Hypothalamus (tissue), 51 donors: Measurements from ENCODE around the gene FCRL6.

Source experiments
- DNase-seq, 51 donors: peaks; one replicate each; lab custom pipeline; 2025; lab: John Stamatoyannopoulos, UW

Gene FCRL6

DNA sequence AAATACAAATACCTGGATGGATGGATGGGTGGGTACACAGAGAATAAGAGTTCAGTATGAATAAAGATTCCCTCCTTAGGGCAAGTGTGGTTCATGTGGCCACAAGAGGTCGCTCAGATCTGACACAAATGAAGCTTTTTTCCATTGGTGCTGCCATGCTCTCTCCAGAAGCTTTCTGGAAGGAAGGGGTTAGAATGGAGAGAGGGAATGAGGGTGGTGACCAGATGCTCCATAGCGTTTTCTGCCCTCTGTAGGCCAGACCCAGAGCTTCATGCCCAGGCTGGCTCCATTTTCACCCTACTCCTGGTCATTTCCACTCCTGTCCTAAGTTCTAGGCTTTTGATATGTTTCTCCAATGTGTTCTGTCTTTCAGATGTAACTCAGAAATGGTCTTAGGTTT lies 3.3 kb upstream of the FCRL6 start:
- DNase-seq: peak in 23 of 51 donors; percentile 2 to 65 (median 19)

DNA sequence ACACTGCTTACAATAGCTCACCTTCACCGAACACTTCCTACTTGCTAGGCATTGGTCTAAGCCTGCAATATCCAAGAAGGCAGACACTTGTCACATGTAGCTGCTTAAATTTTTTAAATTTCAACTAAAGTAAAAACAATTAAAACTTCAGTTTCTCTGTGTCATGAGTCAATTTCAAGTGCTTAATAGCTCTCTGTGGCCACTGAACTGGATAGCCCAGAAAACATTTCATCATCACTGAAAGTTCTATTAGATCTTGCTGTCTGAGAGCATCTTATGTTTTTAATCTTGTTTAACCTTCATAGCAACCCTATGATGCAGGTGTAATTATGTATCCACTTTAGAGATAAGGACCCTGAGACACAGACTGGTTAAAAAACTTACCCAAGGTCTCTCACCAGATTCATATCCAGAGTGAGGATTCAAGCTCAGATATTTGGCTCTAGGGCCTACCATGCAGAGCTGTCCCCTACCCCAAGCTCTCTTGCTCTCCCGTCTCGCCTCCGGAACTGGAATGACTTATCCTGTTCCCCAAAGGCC lies 2.6 kb upstream of the FCRL6 start:
- no peak for DNase-seq

DNA sequence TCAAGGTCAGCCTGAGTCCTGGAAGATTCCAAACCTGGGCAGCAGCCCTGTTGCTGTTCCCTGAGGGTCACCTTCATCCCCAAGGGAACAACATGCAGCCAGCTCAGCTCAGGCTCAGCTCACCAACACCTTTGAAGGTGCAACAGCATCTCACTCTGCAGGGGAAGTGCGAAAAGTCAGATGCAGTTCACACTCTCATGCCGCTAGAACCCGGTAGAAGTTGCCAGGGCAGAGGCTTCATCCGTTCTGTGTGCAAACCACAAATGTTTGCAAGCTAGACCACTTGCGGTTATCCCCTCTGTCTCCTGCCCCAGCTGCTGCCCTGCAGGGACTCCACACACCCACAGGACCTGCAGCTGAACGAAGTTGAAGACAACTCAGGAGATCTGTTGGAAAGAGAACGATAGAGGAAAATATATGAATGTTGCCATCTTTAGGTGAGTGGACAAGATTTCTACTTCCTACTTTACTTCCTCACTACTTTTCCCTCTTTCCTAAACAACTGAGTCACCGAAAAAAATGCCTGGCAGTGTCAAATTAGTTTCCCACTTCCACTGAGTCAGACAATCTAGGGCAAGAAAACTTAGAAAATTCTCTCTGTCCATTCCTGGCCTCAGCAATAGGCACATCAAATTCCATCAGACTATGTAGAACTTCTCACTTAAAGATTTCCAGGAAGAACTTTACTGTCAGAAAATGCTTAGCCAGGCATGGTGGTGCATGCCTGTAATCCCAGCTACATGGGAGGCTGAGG lies 1.8 kb upstream of the FCRL6 start:
- DNase-seq: no peak

DNA sequence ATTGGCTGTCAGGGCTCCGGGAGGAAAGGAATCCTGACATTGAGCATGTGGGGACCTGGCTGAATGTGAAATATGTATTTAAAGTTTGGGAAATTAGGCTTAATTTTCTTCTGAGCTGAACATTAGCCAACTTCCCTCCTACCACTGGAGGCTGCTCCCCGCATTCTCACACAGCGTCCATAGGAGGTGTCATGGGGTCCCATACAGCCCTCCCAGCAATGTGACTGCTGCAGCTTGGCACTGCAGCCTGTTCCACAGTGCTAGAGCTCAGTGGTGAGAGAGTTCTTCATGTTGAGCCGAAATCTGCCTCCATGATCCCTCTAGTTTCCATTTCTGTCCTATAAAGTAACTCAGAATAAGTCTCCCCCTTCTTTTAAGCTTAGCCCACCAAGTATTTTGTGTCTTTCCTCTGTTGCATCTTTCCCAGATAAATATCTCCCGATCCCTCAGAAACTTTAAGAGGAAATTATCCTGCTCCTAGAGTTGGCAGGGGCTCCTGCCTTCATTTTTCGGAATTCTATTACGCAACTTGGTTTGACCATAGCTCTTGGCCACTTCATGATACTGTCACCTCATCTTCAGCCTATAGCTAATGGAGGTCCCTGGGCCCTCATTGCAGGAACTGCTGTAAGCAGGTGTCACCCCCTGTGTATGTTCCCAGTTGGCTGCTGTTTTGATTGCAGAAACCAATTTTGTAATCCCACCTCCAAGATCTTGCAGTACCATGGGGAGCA lies 2.0 kb downstream of the FCRL6 start:
- no peak for DNase-seq

DNA sequence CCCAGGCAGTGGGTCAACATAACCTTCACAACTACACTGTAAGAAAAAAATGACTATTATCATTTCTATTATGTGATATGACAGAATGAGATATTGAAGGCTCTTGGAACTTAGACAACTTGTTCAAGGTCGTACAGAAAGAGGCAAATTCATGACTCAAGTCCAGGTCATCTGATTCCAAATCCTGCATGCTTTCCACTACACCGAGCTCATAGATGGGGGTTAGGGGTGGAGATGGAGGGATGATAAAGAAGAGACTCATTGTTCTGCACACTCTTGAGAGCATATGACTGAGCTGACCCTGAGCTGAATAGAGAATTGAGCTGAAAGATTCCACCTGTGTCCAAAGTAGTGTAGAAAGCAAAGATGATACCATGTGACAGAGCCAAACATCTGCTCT lies 2.8 kb downstream of the FCRL6 start:
- no peak for DNase-seq

DNA sequence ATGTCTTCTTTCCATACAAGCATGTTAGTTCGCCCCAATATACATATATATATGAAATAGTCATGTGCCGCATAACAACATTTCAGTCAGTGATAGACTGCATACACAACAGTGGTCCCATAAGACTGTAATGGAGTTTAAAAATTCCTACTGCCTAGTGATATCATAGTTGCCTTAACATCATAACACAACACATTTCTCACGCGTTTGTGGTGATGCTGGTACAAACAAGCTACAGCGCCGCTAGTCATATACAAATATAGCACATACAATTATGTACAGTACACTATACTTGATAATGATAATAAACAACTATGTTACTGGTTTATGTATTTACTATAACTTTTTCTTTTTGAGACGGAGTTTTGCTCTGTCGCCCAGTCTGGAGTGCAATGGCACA lies 13.8 kb downstream of the FCRL6 start:
- DNase-seq: no peak

DNA sequence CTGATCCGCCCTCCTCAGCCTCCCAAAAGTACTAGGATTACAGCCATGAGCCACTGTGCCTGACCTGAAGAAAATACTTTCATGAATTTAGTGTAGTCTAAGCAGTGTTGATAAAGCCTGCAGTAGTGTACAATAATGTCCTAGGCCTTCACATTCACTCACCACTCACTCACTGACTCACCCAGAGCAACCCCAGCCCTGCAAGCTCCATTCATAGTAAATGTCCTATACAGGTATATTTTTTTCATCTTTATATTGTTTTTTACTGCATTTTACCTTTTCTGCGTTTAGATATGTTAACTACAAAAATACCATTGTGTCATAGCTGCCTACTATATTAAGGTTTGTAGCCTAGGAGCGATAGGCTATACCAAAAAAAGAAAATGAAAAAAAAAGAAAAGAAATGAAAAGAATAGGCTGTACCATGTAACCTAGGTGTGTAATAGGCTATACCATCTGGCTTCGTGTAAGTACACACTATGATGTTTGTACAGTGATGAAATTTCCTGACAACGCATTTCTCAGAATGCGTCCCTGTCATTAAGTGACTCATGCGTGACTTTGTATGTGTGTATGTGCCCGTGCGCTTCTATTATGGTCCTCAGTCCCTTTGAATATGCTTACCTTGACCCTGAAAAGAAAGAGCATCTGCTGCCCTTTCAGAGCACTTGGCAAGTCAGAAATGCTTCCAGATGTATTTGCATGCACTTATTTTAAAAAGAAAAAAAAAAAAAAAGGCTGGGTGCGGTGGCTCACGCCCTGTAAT lies 15.3 kb downstream of the FCRL6 start:
- DNase-seq: no peak

DNA sequence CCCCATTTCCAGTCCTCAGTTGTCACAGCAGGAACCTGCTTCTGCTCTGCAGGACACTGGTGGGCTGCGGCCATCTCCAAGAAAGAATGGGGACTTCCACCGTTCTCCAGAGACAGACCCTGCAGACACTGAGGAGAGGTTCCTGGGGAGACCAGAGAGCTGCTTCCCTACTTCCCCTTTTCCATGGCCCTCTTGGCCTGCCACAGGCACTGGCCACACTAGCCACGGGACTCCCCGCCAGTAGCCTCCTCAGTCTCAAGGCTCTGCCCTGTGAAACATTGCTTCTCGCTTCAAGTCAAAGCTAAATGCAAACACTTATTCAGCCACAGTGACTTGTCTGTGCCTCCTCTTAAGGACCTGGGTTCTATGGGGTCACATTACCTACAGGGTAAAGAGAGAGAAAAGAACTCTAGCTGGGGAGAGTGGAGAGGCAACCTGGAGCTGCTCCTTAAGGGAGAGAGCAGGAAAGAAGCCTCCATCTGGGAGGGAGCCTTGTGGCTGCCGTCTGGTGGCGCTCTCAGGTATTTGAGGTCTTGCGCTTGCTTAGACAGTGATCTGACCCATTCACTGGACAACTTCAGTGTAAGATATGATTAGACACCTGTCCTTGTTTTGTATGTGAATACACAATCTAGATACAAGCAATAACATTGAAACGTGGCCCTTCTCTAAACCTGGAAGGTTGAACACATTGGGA lies 19.2 kb downstream of the FCRL6 start:
- DNase-seq: peak in 7 of 51 donors; percentile 4 to 76 (median 6)

DNA sequence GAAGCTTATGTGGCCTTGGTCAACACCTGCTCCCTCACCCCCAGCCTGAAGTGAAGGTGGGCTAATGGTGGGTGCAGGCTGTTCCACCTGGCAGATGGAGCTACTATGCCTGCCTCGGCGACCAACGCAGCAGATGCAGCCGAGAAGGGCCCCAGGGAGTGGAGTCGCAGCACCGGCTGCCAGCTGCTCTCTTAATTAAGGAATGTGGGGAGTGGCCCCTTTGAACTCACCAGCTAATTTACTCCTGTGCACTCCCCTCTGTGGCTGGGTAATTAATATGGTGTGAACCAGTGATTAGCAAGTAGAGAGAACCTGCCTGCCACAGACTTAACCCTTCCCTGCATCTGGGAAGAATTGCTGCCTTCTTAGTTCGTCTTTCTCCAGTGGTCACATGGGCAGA lies 21.2 kb downstream of the FCRL6 start:
- no peak for DNase-seq

DNA sequence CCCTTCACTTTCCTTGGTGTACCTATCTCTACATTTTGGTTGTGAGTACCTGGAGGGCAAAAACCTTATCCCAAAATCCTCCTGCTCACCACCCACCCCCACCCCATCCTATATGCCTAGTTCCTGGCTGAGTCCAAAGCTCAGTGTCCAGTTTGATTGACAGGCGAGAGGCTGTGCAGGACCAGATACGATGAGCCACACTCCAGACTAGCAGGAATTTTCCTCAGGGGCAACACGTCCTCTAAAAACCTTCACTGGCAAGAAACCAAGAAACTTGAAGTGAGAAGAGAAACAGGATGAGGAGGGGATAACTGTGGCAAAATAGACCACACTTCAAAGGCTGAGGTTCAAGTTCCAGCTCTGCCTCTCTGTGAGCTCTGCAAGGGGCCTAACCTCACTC lies 23.4 kb downstream of the FCRL6 start:
- DNase-seq: no peak

DNA sequence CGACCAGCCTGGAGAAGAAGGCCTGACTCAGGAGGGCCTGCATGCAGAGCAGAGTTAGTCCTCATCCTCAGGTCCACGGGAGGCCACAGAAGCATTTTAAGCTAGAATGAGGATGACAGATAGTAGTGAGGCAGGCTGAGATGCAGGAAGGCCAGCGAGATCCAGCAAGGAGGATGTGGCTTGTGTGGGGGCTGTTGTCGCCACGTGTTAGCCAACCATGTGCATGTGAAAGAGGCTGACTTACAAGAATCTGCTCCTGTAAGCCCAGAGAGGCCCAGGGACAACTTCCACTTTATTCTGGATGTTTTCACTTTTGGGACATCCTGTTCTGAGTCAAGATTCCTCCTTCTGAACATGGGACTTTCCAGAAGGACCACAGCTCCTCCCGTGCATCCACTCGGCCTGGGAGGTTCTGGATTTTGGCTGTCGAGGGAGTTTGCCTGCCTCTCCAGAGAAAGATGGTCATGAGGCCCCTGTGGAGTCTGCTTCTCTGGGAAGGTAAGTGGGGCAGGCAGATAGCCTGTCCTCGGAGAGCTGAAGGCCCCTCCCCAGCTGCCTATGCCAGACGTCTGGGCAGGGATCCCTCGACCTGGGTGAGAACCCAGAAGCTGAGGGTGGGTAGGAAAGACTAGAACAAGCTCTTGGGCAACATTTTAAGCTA lies 24.4 kb downstream of the FCRL6 start, which contains the start of gene SLAMF8:
Gene SLAMF8, plus strand, starts transcription at position 433 of the 661 bp plus-strand sequence. Its CDS starts 26 bp downstream, at position 459.
- peak in 9 of 51 donors; percentile 1 to 25 (median 10) for DNase-seq

DNA sequence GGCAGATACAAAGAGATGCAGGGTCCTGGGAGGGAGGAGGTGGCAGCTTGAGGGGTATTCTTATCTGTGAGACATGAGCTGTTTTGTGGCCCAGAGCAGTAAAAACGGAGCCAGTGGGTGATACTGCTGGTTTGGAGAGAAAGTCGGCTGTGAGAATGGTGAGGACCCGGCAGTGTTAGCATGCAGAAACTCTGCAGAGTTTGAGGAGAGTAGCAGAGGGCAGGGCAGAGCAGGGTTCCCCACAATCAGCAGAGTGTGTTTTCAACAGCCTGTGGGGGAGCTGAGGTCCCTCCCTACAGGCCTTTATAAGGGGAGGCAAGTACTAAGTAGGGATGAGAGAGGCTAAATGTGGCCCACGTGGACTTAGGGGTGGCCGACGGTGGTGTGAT lies 24.9 kb downstream of the FCRL6 start:
- DNase-seq: no peak

DNA sequence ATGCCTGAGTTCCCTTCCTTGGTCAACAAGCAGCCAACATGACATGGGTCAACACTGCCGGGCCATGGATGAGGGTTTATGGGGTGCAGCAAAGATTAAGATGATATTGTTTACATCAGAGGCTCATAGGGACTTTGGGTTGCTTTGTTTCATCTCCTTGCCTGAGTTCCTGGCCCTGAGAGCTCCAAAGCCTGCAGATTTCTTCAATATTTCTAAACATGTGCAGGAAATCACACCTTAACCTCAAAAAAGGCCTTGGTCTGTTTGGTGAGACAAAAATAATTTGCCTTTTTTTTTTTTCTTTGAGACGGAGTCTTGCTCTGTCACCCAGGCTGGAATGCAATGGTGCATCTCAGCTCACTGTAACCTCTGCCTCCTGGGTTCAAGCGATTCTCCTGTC lies 25.4 kb downstream of the FCRL6 start:
- DNase-seq: no peak

DNA sequence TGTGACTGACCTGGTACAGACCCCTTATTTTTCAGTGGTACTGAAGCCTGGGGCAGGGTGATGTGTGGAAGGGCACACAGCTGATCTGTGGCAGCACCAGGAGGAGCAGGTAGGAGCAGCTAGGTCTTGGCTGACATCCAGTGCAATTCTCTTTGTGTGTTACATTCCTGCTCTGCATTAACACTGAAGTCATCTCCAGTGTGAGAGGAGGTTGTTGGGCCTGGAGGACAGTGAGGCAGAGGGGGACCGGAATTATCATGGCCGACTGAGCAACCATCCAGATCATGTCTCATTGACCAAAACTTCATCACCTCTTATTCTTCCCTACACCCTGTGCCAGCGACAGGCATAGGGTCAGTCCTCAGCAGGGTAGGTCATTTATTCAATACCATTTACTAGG lies 26.0 kb downstream of the FCRL6 start:
- no peak for DNase-seq

DNA sequence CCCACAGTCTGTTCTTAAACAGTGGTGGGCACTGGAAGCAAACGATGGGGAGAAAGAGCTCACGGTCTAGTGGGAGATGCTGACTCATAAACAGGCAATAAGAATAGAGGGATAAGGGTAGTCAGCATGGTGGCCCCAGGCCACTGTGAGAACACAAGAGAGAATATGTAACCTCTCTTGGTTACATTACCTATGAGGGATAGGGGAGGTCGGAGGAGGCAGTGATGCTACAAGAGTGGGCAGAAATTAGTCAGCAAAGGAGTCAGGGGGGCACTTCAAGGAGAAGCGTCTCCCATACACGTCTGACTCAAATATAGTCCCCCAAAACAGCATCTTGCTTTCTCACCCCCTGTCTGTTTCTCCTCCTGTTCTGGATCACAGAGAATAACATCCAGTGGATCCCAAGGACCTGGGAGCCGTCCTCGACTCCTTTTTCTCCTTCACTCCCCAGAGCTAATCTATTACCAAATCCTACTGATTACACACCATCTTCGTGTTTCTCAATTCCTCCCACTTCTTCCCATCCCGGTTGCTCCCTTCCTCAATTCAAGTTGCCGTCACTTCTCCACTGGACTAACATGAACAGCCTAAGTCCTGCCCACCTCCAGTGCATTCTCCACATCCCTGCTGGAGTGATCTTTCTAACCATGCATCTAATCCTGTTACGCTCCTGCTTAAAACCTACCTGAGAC lies 26.6 kb downstream of the FCRL6 start:
- no peak for DNase-seq

DNA sequence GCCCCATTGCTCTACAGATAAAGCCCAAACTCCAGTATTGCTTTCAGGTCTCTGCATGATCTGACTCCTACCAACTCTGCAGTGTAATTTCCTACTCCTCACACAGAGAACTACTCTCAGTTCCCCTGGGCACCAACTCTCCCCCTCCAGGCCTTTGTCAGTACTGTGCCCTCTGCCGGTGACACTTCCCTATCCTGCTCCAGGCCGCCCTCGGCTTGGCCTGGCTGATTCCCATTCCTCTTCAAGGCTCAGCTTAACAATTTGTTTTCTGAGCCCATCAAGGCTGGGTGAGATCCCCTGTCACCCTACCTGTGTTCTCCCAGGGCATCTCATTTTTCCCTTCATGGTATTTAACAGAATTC lies 27.1 kb downstream of the FCRL6 start:
- peak in 20 of 51 donors; percentile 3 to 37 (median 14) for DNase-seq

DNA sequence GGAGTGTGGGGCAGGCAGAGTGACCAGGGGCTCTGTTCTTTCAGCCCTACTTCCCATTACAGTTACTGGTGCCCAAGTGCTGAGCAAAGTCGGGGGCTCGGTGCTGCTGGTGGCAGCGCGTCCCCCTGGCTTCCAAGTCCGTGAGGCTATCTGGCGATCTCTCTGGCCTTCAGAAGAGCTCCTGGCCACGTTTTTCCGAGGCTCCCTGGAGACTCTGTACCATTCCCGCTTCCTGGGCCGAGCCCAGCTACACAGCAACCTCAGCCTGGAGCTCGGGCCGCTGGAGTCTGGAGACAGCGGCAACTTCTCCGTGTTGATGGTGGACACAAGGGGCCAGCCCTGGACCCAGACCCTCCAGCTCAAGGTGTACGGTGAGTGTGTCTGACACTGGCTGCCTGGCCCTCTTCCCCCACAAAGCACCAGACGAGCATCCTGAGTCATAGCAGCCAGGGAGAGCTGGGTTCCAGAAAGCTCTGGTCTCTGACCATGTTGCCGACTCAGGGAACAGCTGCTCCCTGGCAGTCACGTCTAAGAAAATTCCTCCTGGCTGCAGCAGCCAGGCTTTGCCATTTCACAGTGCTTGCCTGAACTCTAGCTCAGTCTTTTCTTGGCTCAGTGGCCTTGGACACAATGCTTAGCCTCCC lies 27.8 kb downstream of the FCRL6 start:
- DNase-seq: no peak

DNA sequence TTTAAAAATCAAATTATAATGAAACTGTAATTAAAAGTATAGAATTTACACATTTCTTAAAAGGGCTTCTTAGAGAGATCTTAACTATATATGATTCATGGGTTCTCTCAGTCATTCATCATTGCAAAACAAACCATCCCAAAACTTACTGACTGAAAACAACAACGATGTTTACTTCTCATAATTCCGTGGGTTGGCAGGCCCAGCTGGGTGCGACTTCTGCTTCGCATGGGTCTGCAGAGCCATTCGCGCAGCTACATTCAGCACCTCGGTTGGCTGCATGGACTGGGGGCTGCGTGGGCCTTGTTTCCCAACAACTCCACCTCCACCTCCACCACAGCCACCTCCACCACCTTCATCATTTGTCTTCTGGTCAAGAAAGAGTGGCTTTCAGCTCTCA lies 28.6 kb downstream of the FCRL6 start:
- no peak for DNase-seq
